Common myeloid progenitor, CD34-positive (primary cell): ENCODE measurements around the gene APOL5.

Source experiments
- CTCF ChIA-PET: fragments of 350-600 bp; sonication (Branson Sonifier 250); formaldehyde crosslinking; loops from one replicate; lab custom pipeline; 2021; ENCODE audit warnings: antibody characterized with exemption; lab: Charles Lee
- POLR2A ChIA-PET: fragments of 350-600 bp; sonication (Branson Sonifier 250); formaldehyde crosslinking; loops from one replicate; lab custom pipeline; 2021; ENCODE audit warnings: antibody characterized with exemption; lab: Charles Lee
- DNase-seq, 3 donors: peaks; one replicate each; pipeline versions ENCODE4 v3.0.0 to v3.0.0-alpha.2; 2013
- H3K27ac ChIP-seq, 2 experiments: 1 replicate in 1 of 2; 2 replicates in 1 of 2; pipeline ENCODE4 v1.7.0; 2013; ENCODE audit warnings: inconsistent platforms in 2 of 2, low read length in 2 of 2, mild to moderate bottlenecking in 2 of 2, low read depth in 1 of 2, moderate library complexity in 1 of 2; ENCODE audit not compliant: severe bottlenecking in 2 of 2, insufficient read depth in 1 of 2, poor library complexity in 1 of 2
- H3K27me3 ChIP-seq, 5 experiments: replicated peaks in 2 of 5; 1 replicate in 3 of 5; 2 replicates in 2 of 5; pipeline versions ENCODE4 v1.6.1 to v1.7.0; 2013; ENCODE audit warnings: low read length in 4 of 5, mild to moderate bottlenecking in 2 of 5, moderate library complexity in 2 of 5, inconsistent platforms in 1 of 5; ENCODE audit not compliant: insufficient read depth in 5 of 5, control insufficient read depth in 4 of 5
- H3K36me3 ChIP-seq, 4 experiments: 1 replicate in 2 of 4; 2 replicates in 2 of 4; pipeline versions ENCODE4 v1.6.1 to v1.7.0; 2013; ENCODE audit warnings: low read length in 3 of 4, control low read depth in 1 of 4, mild to moderate bottlenecking in 1 of 4; ENCODE audit not compliant: control insufficient read depth in 4 of 4, insufficient read depth in 4 of 4
- H3K4me1 ChIP-seq, 4 experiments: 1 replicate in 3 of 4; 2 replicates in 1 of 4; pipeline versions ENCODE4 v1.6.1 to v1.7.1; 2013; ENCODE audit warnings: low read length in 3 of 4, mild to moderate bottlenecking in 3 of 4, control low read depth in 1 of 4, inconsistent platforms in 1 of 4, moderate library complexity in 1 of 4; ENCODE audit not compliant: control insufficient read depth in 4 of 4, insufficient read depth in 4 of 4; ENCODE audit errors: control extremely low read depth in 1 of 4
- H3K4me3 ChIP-seq, 7 experiments: 1 replicate in 4 of 7; 2 replicates in 3 of 7; pipeline versions ENCODE4 v1.5.1 to v1.7.0; 2013; ENCODE audit warnings: mild to moderate bottlenecking in 7 of 7, low read length in 6 of 7, moderate library complexity in 6 of 7, inconsistent platforms in 2 of 7, low read depth in 2 of 7, control low read depth in 1 of 7; ENCODE audit not compliant: insufficient read depth in 4 of 7, control insufficient read depth in 1 of 7; ENCODE audit errors: extremely low read depth in 1 of 7
- H3K9me3 ChIP-seq, 5 experiments: 1 replicate in 4 of 5; 2 replicates in 1 of 5; pipeline versions ENCODE4 v1.6.1 to v1.7.1; 2013; ENCODE audit warnings: low read length in 4 of 5, mild to moderate bottlenecking in 2 of 5, inconsistent platforms in 1 of 5, low read depth in 1 of 5, moderate library complexity in 1 of 5; ENCODE audit not compliant: control insufficient read depth in 4 of 5, insufficient read depth in 2 of 5; ENCODE audit errors: control extremely low read depth in 1 of 5
- WGBS: methylation state at CpG from one replicate; pipeline ENCODE4 v1.1.5; 2013; ENCODE audit not compliant: insufficient coverage; 5-methylcytosine and 5-hydroxymethylcytosine counted together

APOL5 gene

GRCh38 chr22:35708917-35709316, 8.8 kb upstream of the APOL5 start:
- Histone ChIP-seq H3K9me3 (peaks cover 0 to 6% (median 2%) of the 10 kb centered on the region in 5 experiments), H3K4me3 (no peak overlapping the region), H3K27me3 (no peaks in the 10 kb centered on the region), H3K27ac (no peak overlapping the region), H3K4me1 (no peaks in the 10 kb centered on the region), H3K36me3 (no peaks in the 10 kb centered on the region)
- 98% methylated on average over 4 of the region's 7 CpGs for WGBS
- ChIA-PET POLR2A (no interaction called here), CTCF (no interaction called here)
- DNase-seq, result peak in 1 of 3 donors; percentile 15

- Histone ChIP-seq H3K27ac (no peak overlapping the region), H3K4me1 (no peaks in the 10 kb centered on the region), H3K27me3 (no peaks in the 10 kb centered on the region), H3K9me3 (peaks cover 0 to 6% (median 2%) of the 10 kb centered on the region in 5 experiments), H3K4me3 (no peak overlapping the region), H3K36me3 (no peaks in the 10 kb centered on the region)
- CTCF ChIA-PET, result no interaction called here
- no peak for DNase-seq
- 100% methylated on average over 1 of the region's 4 CpGs for WGBS
- POLR2A ChIA-PET, result no interaction called here
Measured at GRCh38 chr22:35711336-35711735, 6.3 kb upstream of the APOL5 start.

- ChIA-PET POLR2A (no interaction called here), CTCF (no interaction called here)
- Histone ChIP-seq H3K9me3 (peaks cover 0 to 6% (median 2%) of the 10 kb centered on the region in 5 experiments), H3K27me3 (no peaks in the 10 kb centered on the region), H3K27ac (no peak overlapping the region), H3K4me1 (no peaks in the 10 kb centered on the region), H3K4me3 (no peak overlapping the region), H3K36me3 (no peaks in the 10 kb centered on the region)
- WGBS, result 100% methylated on average over 2 of the region's 2 CpGs
- no peak for DNase-seq
Measured at GRCh38 chr22:35712672-35713071, 5.0 kb upstream of the APOL5 start.

- ChIA-PET CTCF (no interaction called here), POLR2A (no interaction called here)
- H3K27ac ChIP-seq, result no peak overlapping the region
- no peaks in the 10 kb centered on the region for H3K36me3 ChIP-seq
- DNase-seq, result no peak
- peaks cover 0 to 4% (median 0%) of the 10 kb centered on the region in 5 experiments for H3K9me3 ChIP-seq
- H3K27me3 ChIP-seq, result no peaks in the 10 kb centered on the region
- H3K4me3 ChIP-seq, result no peak overlapping the region
- 91% methylated on average over 13 of the region's 15 CpGs for WGBS
- H3K4me1 ChIP-seq, result peaks cover 0 to 1% (median 0%) of the 10 kb centered on the region in 4 experiments
Measured at GRCh38 chr22:35719212-35719875, 1.7 kb downstream of the APOL5 start.

GRCh38 chr22:35721960-35722359, 4.3 kb downstream of the APOL5 start:
- Histone ChIP-seq H3K27me3 (peaks cover 0 to 2% (median 0%) of the 10 kb centered on the region in 5 experiments), H3K27ac (no peak overlapping the region), H3K4me1 (peaks cover 0 to 1% (median 0%) of the 10 kb centered on the region in 4 experiments), H3K4me3 (no peak overlapping the region), H3K36me3 (no peaks in the 10 kb centered on the region), H3K9me3 (peaks cover 0 to 4% (median 0%) of the 10 kb centered on the region in 5 experiments)
- DNase-seq, result no peak
- ChIA-PET CTCF (no interaction called here), POLR2A (no interaction called here)
- 87% methylated on average over 3 of the region's 4 CpGs for WGBS

GRCh38 chr22:35725521-35725920, 7.8 kb downstream of the APOL5 start:
- H3K9me3 ChIP-seq, result no peaks in the 10 kb centered on the region
- H3K36me3 ChIP-seq, result no peaks in the 10 kb centered on the region
- DNase-seq, result no peak
- no peak overlapping the region for H3K27ac ChIP-seq
- peaks cover 0 to 1% (median 0%) of the 10 kb centered on the region in 4 experiments for H3K4me1 ChIP-seq
- WGBS, result 94% methylated on average over 9 of the region's 11 CpGs
- CTCF ChIA-PET, result interaction anchor here (1.0 kb wide), 1 partner anchor 10 kb away, joined by 4 read pairs; no protein-coding TSS in a partner anchor
- peaks cover 0 to 2% (median 0%) of the 10 kb centered on the region in 5 experiments for H3K27me3 ChIP-seq
- POLR2A ChIA-PET, result no interaction called here
- no peak overlapping the region for H3K4me3 ChIP-seq

- POLR2A ChIA-PET, result no interaction called here
- H3K9me3 ChIP-seq, result no peaks in the 10 kb centered on the region
- peaks cover 0 to 1% (median 0%) of the 10 kb centered on the region in 4 experiments for H3K4me1 ChIP-seq
- H3K27me3 ChIP-seq, result peaks cover 0 to 3% (median 0%) of the 10 kb centered on the region in 5 experiments
- 100% methylated on average over 5 of the region's 6 CpGs for WGBS
- H3K36me3 ChIP-seq, result no peaks in the 10 kb centered on the region
- no peak for DNase-seq
- CTCF ChIA-PET, result no interaction called here
- no peak overlapping the region for H3K27ac ChIP-seq
- H3K4me3 ChIP-seq, result no peak overlapping the region
Measured at GRCh38 chr22:35726398-35726797, 8.7 kb downstream of the APOL5 start.
